DOHH2 (cell line): ENCODE data around the gene RPN2.

ENCODE experiments used
- H3F3A ChIP-seq: fragments of 200-600 bp; sonication (generic), shearing (Covaris generic); 2 replicates; pipeline ENCODE4 v1.6.0; 2016; ENCODE audit warnings: antibody characterized with exemption, mild to moderate bottlenecking; ENCODE audit not compliant: control insufficient read depth, insufficient read depth
- H3K27ac ChIP-seq: fragments of 200-600 bp; sonication (generic); 2 replicates; pipeline ENCODE4 v1.5.1; 2014; ENCODE audit warnings: low read depth, mild to moderate bottlenecking, low read length, moderate library complexity
- H3K27me3 ChIP-seq: fragments of 200-600 bp; sonication (generic); 2 replicates; pipeline ENCODE4 v1.6.1; 2014; ENCODE audit warnings: mild to moderate bottlenecking, low read length, mixed read lengths; ENCODE audit not compliant: control insufficient read depth
- H3K36me3 ChIP-seq: fragments of 200-600 bp; sonication (generic); 2 replicates; pipeline ENCODE4 v1.6.1; 2014; ENCODE audit warnings: mild to moderate bottlenecking, low read length, moderate library complexity, mixed read lengths; ENCODE audit not compliant: control insufficient read depth
- H3K4me1 ChIP-seq: fragments of 200-600 bp; sonication (generic); 2 replicates; pipeline ENCODE4 v1.6.1; 2014; ENCODE audit warnings: mild to moderate bottlenecking, low read length, mixed read lengths; ENCODE audit not compliant: control insufficient read depth
- H3K4me2 ChIP-seq: fragments of 200-600 bp; sonication (generic); 2 replicates; pipeline ENCODE4 v1.6.0; 2014; ENCODE audit warnings: mild to moderate bottlenecking, low read length, moderate library complexity
- H3K4me3 ChIP-seq: fragments of 200-600 bp; sonication (generic); 2 replicates; pipeline ENCODE4 v1.5.1; 2014; ENCODE audit warnings: mild to moderate bottlenecking, low read length, mixed read lengths
- H3K79me2 ChIP-seq: fragments of 200-600 bp; sonication (generic); 2 replicates; pipeline ENCODE4 v1.6.1; 2014; ENCODE audit warnings: mild to moderate bottlenecking, low read length, mixed read lengths; ENCODE audit not compliant: control insufficient read depth
- H3K9me2 ChIP-seq: fragments of 200-600 bp; sonication (generic); replicated peaks from 2 replicates; pipeline ENCODE4 v1.6.1; 2014; ENCODE audit warnings: mild to moderate bottlenecking, low read length, mixed read lengths; ENCODE audit not compliant: control insufficient read depth
- H3K9me3 ChIP-seq: fragments of 200-600 bp; sonication (generic); 2 replicates; pipeline ENCODE4 v1.6.1; 2014; ENCODE audit warnings: antibody characterized with exemption, low read length, mixed read lengths; ENCODE audit not compliant: control insufficient read depth, insufficient read depth
- H4K20me1 ChIP-seq: fragments of 200-600 bp; sonication (generic); 2 replicates; pipeline ENCODE4 v1.6.0; 2014; ENCODE audit warnings: low read depth, mild to moderate bottlenecking, antibody characterized with exemption, low read length, moderate library complexity; ENCODE audit not compliant: control insufficient read depth, insufficient read depth
- EZH2phosphoT487 ChIP-seq: fragments of 200-600 bp; sonication (generic); IDR thresholded peaks from 2 replicates; pipeline ENCODE4 v1.6.1; 2017; ENCODE audit warnings: borderline replicate concordance, mild to moderate bottlenecking, antibody characterized with exemption, low read length, moderate library complexity, mixed read lengths
- TF ChIP-seq, protein P1 (sequence below): fragments of 200-600 bp; sonication (generic); IDR thresholded peaks from one replicate; pipeline ENCODE4 v1.5.1; 2014; ENCODE audit warnings: antibody characterized with exemption, mild to moderate bottlenecking, low read depth, low read length; ENCODE audit not compliant: poor library complexity, severe bottlenecking

RPN2 gene

DNA sequence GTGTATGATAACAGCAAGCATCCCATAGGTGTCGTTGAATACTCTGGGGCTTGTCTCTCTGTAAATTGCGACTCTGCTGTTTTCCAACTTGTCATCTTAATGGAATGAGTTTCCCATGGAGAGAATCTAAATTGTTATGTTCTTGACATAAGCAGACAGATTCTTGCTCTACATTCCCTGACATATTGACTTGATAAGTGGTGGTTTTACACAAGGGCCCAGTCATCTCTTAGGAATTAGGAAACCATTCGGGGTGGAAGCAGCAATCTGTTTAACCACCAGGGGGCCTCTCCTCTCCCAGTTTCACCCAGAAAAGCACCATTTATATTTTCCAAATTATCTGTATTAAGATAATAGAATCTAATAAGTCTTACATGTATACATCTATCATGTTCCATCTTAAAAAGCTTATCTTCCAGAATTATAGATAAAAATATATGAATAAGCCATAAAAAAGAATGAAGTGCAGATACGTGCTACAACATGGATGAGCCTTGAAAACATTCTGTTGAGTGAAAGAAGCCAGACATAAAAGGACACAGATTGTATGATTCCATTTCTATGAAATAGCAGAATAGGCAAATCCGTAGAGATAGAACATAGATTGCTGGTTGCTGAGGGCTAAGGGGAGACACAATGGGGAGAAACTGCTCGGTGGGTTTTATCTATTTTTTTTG lies 23.3 kb downstream of the RPN2 start:
- Histone ChIP-seq H3K9me3 (no peaks in the 10 kb centered on the region), H3K4me3 (no peak overlapping the region), H3K79me2 (peaks cover 48% of the 10 kb centered on the region), H3K27ac (no peak overlapping the region), H3K36me3 (peaks cover 97% of the 10 kb centered on the region), H4K20me1 (no peaks in the 10 kb centered on the region), H3F3A (peaks cover 7% of the 10 kb centered on the region), H3K9me2 (no peaks in the 10 kb centered on the region), H3K4me1 (no peaks in the 10 kb centered on the region), H3K27me3 (no peaks in the 10 kb centered on the region), H3K4me2 (no peak overlapping the region)
- no peak for TF ChIP-seq EZH2phosphoT487
- TF ChIP-seq, protein P1, sequence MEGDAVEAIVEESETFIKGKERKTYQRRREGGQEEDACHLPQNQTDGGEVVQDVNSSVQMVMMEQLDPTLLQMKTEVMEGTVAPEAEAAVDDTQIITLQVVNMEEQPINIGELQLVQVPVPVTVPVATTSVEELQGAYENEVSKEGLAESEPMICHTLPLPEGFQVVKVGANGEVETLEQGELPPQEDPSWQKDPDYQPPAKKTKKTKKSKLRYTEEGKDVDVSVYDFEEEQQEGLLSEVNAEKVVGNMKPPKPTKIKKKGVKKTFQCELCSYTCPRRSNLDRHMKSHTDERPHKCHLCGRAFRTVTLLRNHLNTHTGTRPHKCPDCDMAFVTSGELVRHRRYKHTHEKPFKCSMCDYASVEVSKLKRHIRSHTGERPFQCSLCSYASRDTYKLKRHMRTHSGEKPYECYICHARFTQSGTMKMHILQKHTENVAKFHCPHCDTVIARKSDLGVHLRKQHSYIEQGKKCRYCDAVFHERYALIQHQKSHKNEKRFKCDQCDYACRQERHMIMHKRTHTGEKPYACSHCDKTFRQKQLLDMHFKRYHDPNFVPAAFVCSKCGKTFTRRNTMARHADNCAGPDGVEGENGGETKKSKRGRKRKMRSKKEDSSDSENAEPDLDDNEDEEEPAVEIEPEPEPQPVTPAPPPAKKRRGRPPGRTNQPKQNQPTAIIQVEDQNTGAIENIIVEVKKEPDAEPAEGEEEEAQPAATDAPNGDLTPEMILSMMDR = peak; percentile 72

DNA sequence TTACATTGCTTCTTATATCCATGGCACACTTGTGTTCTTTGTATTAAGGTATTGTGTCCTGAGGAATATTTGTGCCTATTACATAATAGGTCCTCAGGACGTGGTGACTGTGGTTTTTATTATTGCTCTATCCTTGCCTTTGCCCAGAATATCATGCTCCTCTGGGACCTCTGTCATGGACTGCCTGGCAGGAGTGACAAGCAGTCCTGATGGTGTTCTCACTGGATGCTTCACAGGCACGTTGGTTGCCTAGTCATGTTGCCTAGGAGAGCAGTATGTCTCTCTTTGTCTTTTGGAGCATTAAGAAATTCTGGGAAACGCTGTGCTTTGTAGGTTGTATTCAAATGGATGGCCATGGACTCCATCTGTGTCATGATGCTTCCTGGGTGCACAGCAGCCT lies 24.9 kb downstream of the RPN2 start:
- no peaks in the 10 kb centered on the region for H3K9me2 ChIP-seq
- H3K27me3 ChIP-seq = no peaks in the 10 kb centered on the region
- H3K9me3 ChIP-seq = no peaks in the 10 kb centered on the region
- TF ChIP-seq EZH2phosphoT487 = no peak
- TF ChIP-seq, protein P1 = no peak
- H3K4me1 ChIP-seq = no peaks in the 10 kb centered on the region
- peaks cover 96% of the 10 kb centered on the region for H3K36me3 ChIP-seq
- H3K27ac ChIP-seq = no peak overlapping the region
- peaks cover 31% of the 10 kb centered on the region for H3K79me2 ChIP-seq
- H4K20me1 ChIP-seq = no peaks in the 10 kb centered on the region
- peaks cover 7% of the 10 kb centered on the region for H3F3A ChIP-seq
- H3K4me2 ChIP-seq = no peak overlapping the region
- no peak overlapping the region for H3K4me3 ChIP-seq

DNA sequence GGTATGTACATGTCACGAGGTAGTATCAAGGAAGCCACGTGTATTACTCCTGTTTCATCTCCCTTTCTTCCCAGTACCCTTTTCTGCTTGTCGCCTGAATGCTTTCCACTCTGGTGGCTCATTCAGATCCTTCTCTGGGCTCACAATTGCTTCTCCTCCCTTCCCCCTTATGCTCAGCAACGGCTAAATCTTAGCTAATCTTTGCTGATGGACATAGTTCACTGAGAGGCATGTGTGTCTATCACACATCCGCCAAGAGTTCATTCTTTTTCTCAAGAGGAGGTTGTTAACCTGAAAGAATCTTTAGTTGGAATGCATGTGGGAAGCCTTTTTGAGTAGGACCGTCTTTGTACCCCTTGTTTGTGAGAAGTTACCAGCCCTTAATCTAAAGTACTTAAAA lies 26.0 kb downstream of the RPN2 start:
- Histone ChIP-seq H3K36me3 (peaks cover 98% of the 10 kb centered on the region), H3K27me3 (no peaks in the 10 kb centered on the region), H3K4me1 (no peaks in the 10 kb centered on the region), H4K20me1 (no peaks in the 10 kb centered on the region), H3K79me2 (peaks cover 27% of the 10 kb centered on the region), H3K9me2 (no peaks in the 10 kb centered on the region), H3K4me3 (no peak overlapping the region), H3K27ac (no peak overlapping the region), H3K9me3 (no peaks in the 10 kb centered on the region), H3K4me2 (no peak overlapping the region), H3F3A (peaks cover 7% of the 10 kb centered on the region)
- TF ChIP-seq EZH2phosphoT487 = no peak
- TF ChIP-seq, protein P1 = no peak
